Cardiac muscle cell (in vitro differentiated cells and primary cell): ENCODE data around the gene TRAM2. TPM values are rescaled to one million over a fixed set of nuclear protein-coding genes. Genes with fewer than 3 reads are reported as not detected.
A peak's percentile ranks its signal among the peaks of the same experiment; 100 is the strongest.

Experiments
- DNase-seq, 2 donors: peaks; one replicate each; pipeline versions ENCODE4 v3.0.0 to v3.0.0-alpha.2; 2010 to 2017; ENCODE audit warnings: low read depth in 1 of 2, low spot score in 1 of 2
- H3K27ac ChIP-seq: fragments of 200-600 bp; sonication (generic); 2 replicates; pipeline ENCODE4 v1.5.1; 2016
- H3K27me3 ChIP-seq: fragments of 200-600 bp; sonication (generic); 2 replicates; pipeline ENCODE4 v1.6.0; 2016; ENCODE audit warnings: control low read depth
- H3K36me3 ChIP-seq: fragments of 200-600 bp; sonication (generic); 2 replicates; pipeline ENCODE4 v1.5.1; 2016; ENCODE audit warnings: control low read depth
- H3K4me1 ChIP-seq: fragments of 200-600 bp; sonication (generic); 2 replicates; pipeline ENCODE4 v1.8.1; 2017; ENCODE audit warnings: low read depth, mild to moderate bottlenecking, mixed run types
- H3K4me3 ChIP-seq: fragments of 200-600 bp; sonication (generic); 2 replicates; pipeline ENCODE4 v1.5.1; 2016; ENCODE audit warnings: mild to moderate bottlenecking
- H3K9me3 ChIP-seq: fragments of 200-600 bp; sonication (generic); 2 replicates; pipeline ENCODE4 v1.5.1; 2017; ENCODE audit warnings: low read depth, mild to moderate bottlenecking, control low read depth
- polyA plus RNA-seq: library from polyadenylated mRNA; unstranded; fragments of >200 nt; fragmentation: Nextera tagmentation; extraction: Ambion mirVana; gene quantifications from 2 replicates; pipeline ENCODE4 v1.2.1, GENCODE V29; 2016
- total RNA-seq: library from RNA; depleted of rRNA; stranded (reverse); fragments of >200 nt; gene quantifications from 2 replicates; pipeline ENCODE4 v1.2.3, GENCODE V29; 2016
- TF ChIP-seq, protein P1 (sequence below): IDR thresholded peaks from 2 replicates; pipeline ENCODE4 v1.5.1; 2012; ENCODE audit warnings: low read depth, mild to moderate bottlenecking, low read length

TRAM2 gene, protein sequence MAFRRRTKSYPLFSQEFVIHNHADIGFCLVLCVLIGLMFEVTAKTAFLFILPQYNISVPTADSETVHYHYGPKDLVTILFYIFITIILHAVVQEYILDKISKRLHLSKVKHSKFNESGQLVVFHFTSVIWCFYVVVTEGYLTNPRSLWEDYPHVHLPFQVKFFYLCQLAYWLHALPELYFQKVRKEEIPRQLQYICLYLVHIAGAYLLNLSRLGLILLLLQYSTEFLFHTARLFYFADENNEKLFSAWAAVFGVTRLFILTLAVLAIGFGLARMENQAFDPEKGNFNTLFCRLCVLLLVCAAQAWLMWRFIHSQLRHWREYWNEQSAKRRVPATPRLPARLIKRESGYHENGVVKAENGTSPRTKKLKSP
- 6.6 and 7.0 TPM in 2 replicates for total RNA-seq
- 4.5 and 7.7 TPM in 2 replicates for polyA plus RNA-seq

GRCh38 chr6:52577022-52577777, at the start of gene TRAM2:
Gene TRAM2 (minus strand): TSS chr6:52577060. CDS start chr6:52576915, 145 bp downstream.
- TF ChIP-seq, protein P1, sequence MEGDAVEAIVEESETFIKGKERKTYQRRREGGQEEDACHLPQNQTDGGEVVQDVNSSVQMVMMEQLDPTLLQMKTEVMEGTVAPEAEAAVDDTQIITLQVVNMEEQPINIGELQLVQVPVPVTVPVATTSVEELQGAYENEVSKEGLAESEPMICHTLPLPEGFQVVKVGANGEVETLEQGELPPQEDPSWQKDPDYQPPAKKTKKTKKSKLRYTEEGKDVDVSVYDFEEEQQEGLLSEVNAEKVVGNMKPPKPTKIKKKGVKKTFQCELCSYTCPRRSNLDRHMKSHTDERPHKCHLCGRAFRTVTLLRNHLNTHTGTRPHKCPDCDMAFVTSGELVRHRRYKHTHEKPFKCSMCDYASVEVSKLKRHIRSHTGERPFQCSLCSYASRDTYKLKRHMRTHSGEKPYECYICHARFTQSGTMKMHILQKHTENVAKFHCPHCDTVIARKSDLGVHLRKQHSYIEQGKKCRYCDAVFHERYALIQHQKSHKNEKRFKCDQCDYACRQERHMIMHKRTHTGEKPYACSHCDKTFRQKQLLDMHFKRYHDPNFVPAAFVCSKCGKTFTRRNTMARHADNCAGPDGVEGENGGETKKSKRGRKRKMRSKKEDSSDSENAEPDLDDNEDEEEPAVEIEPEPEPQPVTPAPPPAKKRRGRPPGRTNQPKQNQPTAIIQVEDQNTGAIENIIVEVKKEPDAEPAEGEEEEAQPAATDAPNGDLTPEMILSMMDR: peak; percentile 4
- Histone ChIP-seq H3K27ac (peak within 1 kb of the TSS; percentile 98), H3K36me3 (no peaks in the 10 kb centered on the region), H3K9me3 (no peaks in the 10 kb centered on the region), H3K27me3 (no peaks in the 10 kb centered on the region), H3K4me1 (peaks cover 29% of the 10 kb centered on the region), H3K4me3 (peak within 1 kb of the TSS; percentile 92)
- peak; percentile 92 to 93 for DNase-seq

- H3K36me3 ChIP-seq: no peaks in the 10 kb centered on the region
- no peak overlapping the region for H3K4me3 ChIP-seq
- H3K27me3 ChIP-seq: no peaks in the 10 kb centered on the region
- DNase-seq: no peak
- TF ChIP-seq, protein P1: no peak
- H3K4me1 ChIP-seq: no peaks in the 10 kb centered on the region
- no peaks in the 10 kb centered on the region for H3K9me3 ChIP-seq
- H3K27ac ChIP-seq: no peak overlapping the region
Observed at GRCh38 chr6:52622810-52623209, 46.0 kb upstream of the TRAM2 start.

DNA sequence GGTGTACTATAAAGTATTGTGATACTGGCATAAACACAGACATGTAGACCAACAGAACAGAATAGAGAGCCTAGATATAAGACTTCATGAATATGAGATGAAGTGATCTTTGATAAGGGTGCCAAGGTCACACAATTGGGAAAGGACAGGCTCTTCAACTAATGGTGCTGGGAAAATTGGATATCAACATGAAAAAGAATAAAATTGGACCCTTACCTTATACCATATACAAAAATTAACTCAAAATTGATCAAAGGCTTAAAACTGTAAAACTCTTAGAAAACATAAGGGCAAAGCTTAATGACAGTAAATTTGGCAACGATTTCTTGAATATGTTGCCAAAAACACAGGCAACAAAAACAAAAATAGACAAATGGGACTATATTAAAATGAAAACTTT, 44.8 kb upstream of the TRAM2 start:
- Histone ChIP-seq H3K27me3 (no peaks in the 10 kb centered on the region), H3K9me3 (no peaks in the 10 kb centered on the region), H3K4me3 (no peak overlapping the region), H3K36me3 (no peaks in the 10 kb centered on the region), H3K4me1 (no peaks in the 10 kb centered on the region), H3K27ac (no peak overlapping the region)
- DNase-seq: no peak
- TF ChIP-seq, protein P1: no peak

DNA sequence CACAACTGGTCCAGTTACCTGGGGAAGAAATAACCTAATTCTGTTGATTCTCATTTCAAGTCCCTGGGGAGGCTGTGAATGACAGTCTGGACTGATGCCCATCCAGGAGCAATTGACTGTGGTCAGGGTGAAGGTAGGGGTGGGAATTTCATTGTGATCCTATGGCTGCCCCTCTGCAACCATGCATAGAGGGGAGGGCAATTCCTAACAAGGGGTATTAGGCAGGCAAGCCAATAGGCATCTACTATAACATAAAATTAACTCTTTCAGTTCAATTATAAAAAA, 44.0 kb upstream of the TRAM2 start:
- TF ChIP-seq, protein P1: no peak
- DNase-seq: no peak
- Histone ChIP-seq H3K27ac (no peak overlapping the region), H3K36me3 (no peaks in the 10 kb centered on the region), H3K27me3 (no peaks in the 10 kb centered on the region), H3K9me3 (no peaks in the 10 kb centered on the region), H3K4me1 (no peaks in the 10 kb centered on the region), H3K4me3 (no peak overlapping the region)

DNA sequence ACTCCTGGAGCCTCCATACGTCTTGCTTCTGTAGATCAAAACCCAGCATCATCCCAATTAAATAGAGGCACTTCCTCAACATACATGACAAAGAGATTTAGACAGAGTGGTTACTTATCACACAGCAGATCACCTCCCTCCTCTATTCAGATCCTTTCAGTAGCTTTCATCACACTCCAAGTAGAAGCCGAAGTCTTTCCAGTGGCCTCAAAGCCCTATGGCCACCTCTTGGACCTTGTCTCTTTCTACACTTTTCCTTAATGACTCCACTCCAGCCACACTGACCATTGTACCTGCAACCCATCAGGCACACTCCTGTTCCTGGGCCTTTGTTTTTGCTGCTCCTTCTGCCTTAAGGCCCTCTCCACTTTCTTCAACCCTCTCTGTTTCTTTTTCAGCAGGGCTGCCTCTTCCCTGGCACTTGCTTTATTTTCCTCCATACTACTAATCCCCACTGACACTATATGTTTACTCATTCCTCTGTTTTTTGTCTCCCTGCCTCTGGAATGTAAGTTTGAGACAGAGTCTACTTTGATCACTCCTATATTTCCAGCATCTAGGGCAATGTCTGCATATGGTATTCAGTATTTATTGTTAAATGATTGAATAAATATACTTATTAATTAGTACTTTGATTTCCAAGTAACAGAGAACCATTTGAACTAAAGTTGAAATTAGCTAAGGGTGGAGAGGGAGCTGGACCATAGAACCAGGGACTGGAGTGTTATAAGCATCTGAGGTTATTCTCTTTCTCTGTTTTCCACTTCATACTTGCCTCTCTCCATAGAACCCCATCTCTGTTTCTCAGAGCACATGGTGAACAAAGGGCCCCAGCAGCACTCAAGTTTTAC, 43.4 kb upstream of the TRAM2 start:
- TF ChIP-seq, protein P1: no peak
- Histone ChIP-seq H3K27me3 (no peaks in the 10 kb centered on the region), H3K27ac (no peak overlapping the region), H3K9me3 (no peaks in the 10 kb centered on the region), H3K36me3 (no peaks in the 10 kb centered on the region), H3K4me3 (no peak overlapping the region), H3K4me1 (no peaks in the 10 kb centered on the region)
- no peak for DNase-seq
